Ishikawa (cell line): ENCODE measurements around the gene C2CD4B.

Experiments
- CEBPB ChIP-seq: IDR thresholded peaks from 2 replicates; pipeline ENCODE4 v1.6.1; 2012
- YY1 ChIP-seq: IDR thresholded peaks from 2 replicates; pipeline ENCODE4 v1.6.1; 2012; ENCODE audit warnings: low read depth

DNA sequence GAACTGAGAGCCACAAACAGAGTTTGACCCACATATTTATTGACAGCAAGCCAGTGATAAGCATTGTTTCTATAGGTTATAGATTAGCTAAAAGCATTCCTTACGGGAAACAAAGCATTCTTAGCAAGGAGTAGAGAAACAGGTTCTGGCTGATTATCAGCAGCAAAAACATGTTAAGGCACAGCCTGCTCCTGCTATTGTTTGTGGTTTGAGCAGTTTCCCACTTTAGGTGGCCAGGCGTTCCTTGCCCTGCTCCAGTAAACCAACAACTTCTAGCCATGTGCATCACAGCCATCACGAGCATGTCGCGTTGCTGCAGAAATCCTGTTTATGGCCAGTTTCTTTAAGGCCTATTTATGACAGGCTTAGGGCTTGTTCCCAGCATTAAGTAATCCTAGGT lies 44.7 kb upstream of the C2CD4B start:
- TF ChIP-seq CEBPB (no peak), YY1 (no peak)
